ENCODE results near the gene SIAH3. TPM values are rescaled to one million over a fixed set of nuclear protein-coding genes. Genes with fewer than 3 reads are reported as not detected.

The SIAH3 gene
- total RNA-seq, 2 donors from 2014 or later, result not detected

- Histone ChIP-seq H3K9me3 (no peaks in the 10 kb centered on the region), H3K27me3 (replicated peaks; ENCODE audit: insufficient read depth) (no peaks in the 10 kb centered on the region), H3K4me1 (ENCODE audit: control insufficient read depth in 1 of 2, low read depth in 2 of 2) (no peaks in the 10 kb centered on the region), H3K4me3 (no peak overlapping the region), H3K27ac (no peak overlapping the region), H3K36me3 (no peaks in the 10 kb centered on the region)
- DNase-seq (ENCODE audit: low spot score) (no peak), ATAC-seq (ENCODE audit: insufficient number of reproducible peaks, low FRiP score, low read depth) (no peak)
- no peak for TF ChIP-seq CTCF (IDR thresholded peaks at IDR 0.05)
Measured at GRCh38 chr13:45792827-45793303, 58.7 kb downstream of the SIAH3 start.

- no peaks in the 10 kb centered on the region for H3K4me1 ChIP-seq (ENCODE audit: control insufficient read depth in 1 of 2, low read depth in 2 of 2)
- H3K27ac ChIP-seq, result no peak overlapping the region
- no peaks in the 10 kb centered on the region for H3K36me3 ChIP-seq
- H3K9me3 ChIP-seq, result no peaks in the 10 kb centered on the region
- no peak for TF ChIP-seq CTCF (IDR thresholded peaks at IDR 0.05)
- no peaks in the 10 kb centered on the region for H3K27me3 ChIP-seq (replicated peaks; ENCODE audit: insufficient read depth)
- no peak overlapping the region for H3K4me3 ChIP-seq
- DNase-seq (ENCODE audit: low spot score) (no peak), ATAC-seq (ENCODE audit: insufficient number of reproducible peaks, low FRiP score, low read depth) (no peak)
Measured at GRCh38 chr13:45788011-45788410, 63.5 kb downstream of the SIAH3 start.

GRCh38 chr13:45787346-45787745, 64.2 kb downstream of the SIAH3 start:
- ATAC-seq (ENCODE audit: insufficient number of reproducible peaks, low FRiP score, low read depth), result no peak

GRCh38 chr13:45786293-45786920, 65.1 kb downstream of the SIAH3 start:
- no peak for TF ChIP-seq CTCF (IDR thresholded peaks at IDR 0.05)
- Histone ChIP-seq H3K27ac (no peak overlapping the region), H3K4me3 (no peak overlapping the region), H3K4me1 (ENCODE audit: control insufficient read depth in 1 of 2, low read depth in 2 of 2) (peaks cover under 1 to 8% of the 10 kb centered on the region in 2 donors), H3K9me3 (no peaks in the 10 kb centered on the region), H3K27me3 (replicated peaks; ENCODE audit: insufficient read depth) (no peaks in the 10 kb centered on the region), H3K36me3 (no peaks in the 10 kb centered on the region)
- DNase-seq (ENCODE audit: low spot score) (no peak), ATAC-seq (ENCODE audit: insufficient number of reproducible peaks, low FRiP score, low read depth) (no peak)

More at GRCh38 chr13:45787346-45787745, 64.2 kb downstream of the SIAH3 start:
- Histone ChIP-seq H3K4me3 (no peak overlapping the region), H3K9me3 (no peaks in the 10 kb centered on the region), H3K27me3 (replicated peaks; ENCODE audit: insufficient read depth) (no peaks in the 10 kb centered on the region), H3K36me3 (no peaks in the 10 kb centered on the region), H3K4me1 (ENCODE audit: control insufficient read depth in 1 of 2, low read depth in 2 of 2) (no peaks in the 10 kb centered on the region), H3K27ac (no peak overlapping the region)
- TF ChIP-seq CTCF (IDR thresholded peaks at IDR 0.05), result no peak
- DNase-seq (ENCODE audit: low spot score), result no peak

- no peak for TF ChIP-seq CTCF (IDR thresholded peaks at IDR 0.05)
- H3K9me3 ChIP-seq, result no peaks in the 10 kb centered on the region
- ATAC-seq (ENCODE audit: insufficient number of reproducible peaks, low FRiP score, low read depth) (no peak), DNase-seq (ENCODE audit: low spot score) (no peak)
- H3K27ac ChIP-seq, result no peak overlapping the region
- H3K36me3 ChIP-seq, result no peaks in the 10 kb centered on the region
- H3K4me3 ChIP-seq, result no peak overlapping the region
- H3K4me1 ChIP-seq (ENCODE audit: control insufficient read depth in 1 of 2, low read depth in 2 of 2), result peaks cover 6 to 14% of the 10 kb centered on the region in 2 donors
- no peaks in the 10 kb centered on the region for H3K27me3 ChIP-seq (replicated peaks; ENCODE audit: insufficient read depth)
Measured at GRCh38 chr13:45784755-45785675, 66.5 kb downstream of the SIAH3 start.

Measured in thoracic aorta (tissue), 2 donors.